Stimulated activated CD8-positive, alpha-beta memory T cell treated with anti-CD3 and anti-CD28 coated beads, Interleukin-4, amount 100 ng/mL, for 24 hours (primary cell): Measurements from ENCODE around the gene MGLL.
"Not testable (repeated sequence)": the region's sequence is repeated elsewhere in the genome, so short reads cannot be mapped to it uniquely, and the experiment has no call there.

ENCODE experiments used
- DNase-seq: peaks from one replicate; pipeline ENCODE4 v3.0.0-alpha.2; 2020; ENCODE audit warnings: low read depth

The MGLL gene

DNA sequence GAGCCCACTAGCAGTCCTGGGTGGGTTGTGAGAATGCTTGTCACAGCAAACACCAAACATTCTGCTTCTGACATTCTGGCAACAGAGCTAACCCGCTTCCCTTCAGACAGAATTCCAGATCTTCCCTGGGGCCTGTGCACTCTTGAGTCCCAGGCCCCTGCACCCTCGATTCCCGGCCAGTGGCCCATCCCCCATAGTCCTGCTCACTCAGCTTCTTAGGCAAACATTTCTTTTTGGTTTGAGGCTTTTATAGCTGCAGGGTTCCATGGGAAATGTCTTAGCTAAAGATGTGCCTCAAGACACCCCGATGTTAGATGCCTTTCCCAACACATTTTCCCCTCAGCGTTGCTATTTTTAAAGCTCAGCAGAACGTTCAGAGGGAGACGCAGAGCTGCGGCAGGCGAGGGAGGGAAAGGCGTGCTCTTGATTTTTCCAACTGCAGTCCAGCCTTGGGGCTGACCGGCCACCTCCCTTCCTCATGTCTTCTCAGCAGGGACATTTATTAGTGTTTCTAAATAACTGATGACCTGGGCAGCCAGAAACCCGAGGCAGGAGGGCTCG, 114.4 kb downstream of the MGLL start:
- DNase-seq = no peak

- no peak for DNase-seq
These were observed 115.4 kb downstream of the MGLL start for GRCh38 chr3:127706785-127707351.

- no peak for DNase-seq
These were observed 116.0 kb downstream of the MGLL start for GRCh38 chr3:127706312-127706711.

GRCh38 chr3:127704840-127705239, 117.5 kb downstream of the MGLL start:
- not testable (repeated sequence) for DNase-seq

- no peak for DNase-seq
These were observed 120.2 kb downstream of the MGLL start for GRCh38 chr3:127702151-127702578.

DNA sequence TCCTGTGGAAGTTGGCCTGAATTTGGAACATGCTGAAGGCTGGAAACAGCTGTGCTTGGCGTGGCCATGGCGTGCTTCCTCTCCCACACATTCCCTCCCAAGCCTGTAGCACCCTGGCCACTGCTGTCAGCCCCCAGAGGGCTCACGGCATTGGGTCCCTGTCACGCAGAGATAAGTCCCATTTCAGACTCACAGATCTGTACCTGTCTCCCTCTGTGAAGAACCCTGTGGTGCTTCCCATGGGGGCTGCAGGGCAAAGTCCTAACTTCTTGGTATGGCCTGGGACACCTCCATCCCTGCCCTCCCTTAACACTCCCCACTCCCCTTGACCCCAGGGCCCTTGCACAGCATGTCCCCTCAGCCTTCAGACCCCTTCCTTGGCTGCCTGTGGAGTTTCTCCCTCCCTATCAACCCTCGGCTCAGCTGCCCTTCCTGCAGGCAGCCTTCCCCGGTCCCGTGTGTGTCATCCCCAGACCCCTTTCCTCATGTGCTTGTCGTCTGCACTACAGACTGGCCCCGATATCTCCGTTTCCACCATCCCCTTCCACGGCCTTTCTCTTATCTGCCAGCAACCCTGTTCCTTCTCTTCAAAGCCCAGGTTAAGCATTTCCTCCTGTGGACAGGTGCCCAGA, 120.9 kb downstream of the MGLL start:
- DNase-seq = no peak

GRCh38 chr3:127700406-127700805, 121.9 kb downstream of the MGLL start:
- no peak for DNase-seq

DNA sequence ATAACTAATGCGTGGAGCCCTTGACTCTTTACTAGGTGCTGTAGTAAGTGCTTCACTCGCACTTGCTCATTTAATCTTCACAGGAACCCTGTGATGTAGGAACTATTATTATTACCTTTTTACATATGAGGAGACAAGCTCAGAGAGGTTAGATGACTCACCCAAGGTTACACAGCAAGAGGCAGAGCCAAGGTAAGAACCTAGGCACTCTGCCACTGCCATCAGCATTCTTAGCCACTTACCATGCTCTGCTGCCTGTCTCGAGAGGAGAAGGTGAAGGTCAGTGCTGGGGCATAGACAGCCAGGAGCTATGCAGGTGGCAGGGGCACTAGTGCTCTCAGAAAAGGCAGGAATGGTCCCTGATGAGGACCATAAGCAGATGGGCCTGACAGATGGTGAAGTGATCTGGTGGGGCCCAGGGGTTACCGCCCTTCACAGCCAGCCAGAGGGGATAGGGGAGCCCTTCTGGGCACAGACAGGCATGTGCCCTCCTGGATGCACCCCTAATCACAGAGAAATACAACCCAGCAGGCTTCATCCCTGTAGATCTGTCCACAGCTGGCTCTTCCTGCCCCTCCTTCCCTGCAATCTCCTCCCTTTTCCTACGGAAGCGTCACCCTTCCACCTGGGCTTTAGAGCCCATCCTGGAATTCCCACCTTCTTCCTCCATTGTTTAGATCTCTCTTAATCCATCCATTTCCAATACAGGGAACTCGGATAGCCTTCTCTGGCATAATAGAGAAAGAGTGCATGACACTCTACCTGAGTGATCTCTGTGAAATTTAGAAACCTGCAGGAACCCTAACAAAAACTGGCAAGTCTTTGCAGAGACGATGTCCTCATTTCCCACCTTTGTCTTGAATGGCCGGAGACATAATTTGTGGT, 122.7 kb downstream of the MGLL start:
- DNase-seq = no peak

DNA sequence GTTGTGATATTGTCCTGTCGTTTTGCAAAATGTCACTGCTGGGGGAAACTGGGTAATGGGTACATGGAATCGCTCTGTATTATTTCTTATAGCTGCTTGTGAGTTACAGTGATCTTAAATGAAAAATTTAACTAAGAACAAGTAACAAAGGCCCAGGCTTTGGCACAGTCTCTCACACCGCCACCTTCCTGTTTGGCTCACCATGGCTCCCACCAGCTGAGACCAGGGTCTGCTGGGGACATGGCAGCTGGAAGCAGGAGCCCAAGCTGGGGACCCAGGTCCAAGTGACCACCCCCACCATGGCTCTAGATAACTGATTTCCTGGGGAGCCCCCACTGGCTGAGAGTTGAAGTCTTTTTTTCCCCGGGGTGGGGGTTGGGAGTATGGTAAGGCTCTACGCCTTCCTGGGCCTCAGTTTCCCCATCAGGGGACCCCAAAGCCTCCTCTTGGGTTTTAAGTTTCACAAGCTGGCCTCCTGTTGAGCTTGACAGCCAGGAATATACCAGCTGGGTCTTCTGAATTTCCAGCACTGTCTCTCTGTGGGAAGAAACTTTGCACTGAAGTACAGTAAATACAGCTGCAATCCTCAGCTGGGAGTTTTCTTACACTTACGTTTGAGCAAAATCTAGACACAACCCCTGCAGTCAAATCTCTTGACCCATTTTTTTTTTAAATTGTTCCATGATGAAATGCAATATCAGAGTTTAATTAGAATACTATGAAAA, 123.5 kb downstream of the MGLL start:
- DNase-seq = no peak

- no peak for DNase-seq
These were observed 124.0 kb downstream of the MGLL start for GRCh38 chr3:127698286-127698685.

GRCh38 chr3:127697551-127698240, 124.6 kb downstream of the MGLL start:
- DNase-seq = no peak

DNA sequence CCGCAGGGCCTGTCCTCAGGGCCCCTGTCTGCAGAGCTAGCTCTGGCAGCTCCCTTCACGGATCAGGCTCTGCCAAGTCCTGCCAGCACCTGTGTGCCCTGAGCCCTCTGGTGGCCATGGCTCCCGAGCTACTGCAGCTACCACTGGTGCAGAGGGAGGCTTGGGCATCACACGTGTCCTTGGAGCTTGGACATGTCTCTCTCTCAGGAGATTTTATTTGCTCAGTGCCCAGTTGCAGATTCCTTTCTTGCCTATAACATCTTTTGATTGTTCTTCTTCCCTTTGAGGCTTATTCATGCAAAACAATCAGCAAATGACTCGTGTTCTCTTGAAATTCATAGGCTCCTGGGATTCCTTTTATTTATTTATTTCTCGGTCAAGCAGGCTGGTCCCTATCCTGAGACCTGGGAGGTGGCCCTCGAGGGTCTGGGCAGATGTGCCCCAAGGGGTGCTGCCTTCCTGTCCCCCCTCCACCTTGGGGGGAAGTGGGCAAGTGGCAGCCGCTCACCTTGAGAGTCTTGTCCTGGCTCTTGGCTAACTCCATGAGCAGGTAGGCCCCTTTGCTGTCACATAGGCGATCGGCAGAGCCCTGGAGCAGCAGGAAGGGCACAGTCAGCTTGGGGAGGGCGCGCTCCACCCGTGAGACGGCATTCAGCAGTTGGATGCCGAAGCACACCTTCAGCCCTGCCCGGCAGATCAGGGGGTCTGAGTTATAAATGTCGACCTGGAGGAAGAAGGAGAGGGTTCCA, 127.7 kb downstream of the MGLL start:
- DNase-seq = no peak

- DNase-seq = no peak
These were observed 128.9 kb downstream of the MGLL start for GRCh38 chr3:127693336-127693843.

DNA sequence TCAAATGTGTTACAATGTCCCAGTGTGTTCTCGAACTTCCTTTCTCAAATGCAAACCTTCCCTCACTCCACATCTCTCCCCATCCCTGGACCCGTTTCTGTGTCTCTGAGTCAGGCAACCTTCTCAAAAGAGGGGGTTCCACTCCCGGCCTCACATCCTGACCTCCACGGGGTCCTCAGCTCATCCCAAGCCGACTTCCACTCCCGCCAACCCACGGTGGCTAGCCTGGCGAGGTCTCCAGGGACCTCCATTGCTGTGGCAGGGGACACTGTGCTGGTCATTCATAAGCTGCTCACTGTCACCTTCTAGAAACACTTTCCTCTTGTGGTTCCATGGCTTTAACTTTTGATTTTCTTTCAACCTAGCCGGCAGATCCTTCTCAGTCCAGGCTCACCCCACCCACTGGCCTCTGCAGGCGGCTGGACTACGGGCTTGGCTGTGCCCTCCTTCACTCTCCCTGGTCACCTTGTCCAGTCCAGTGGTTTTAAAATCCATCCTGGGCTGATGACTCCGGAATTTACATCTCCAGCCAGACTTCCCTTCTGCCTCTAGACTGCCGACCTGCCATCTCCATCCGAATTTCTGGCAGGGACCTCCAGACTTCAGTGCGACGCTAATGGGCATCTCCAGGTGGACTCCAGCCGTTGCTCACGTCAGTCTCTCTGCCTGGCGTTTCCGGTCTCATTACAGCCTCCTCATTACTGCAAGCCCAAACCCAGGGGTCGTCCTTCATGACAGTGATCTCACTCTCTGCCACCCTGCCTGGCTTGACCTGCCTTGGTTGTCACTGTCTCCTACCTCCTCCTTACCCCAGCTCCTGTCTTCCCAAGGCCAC, 129.6 kb downstream of the MGLL start:
- DNase-seq = no peak

- no peak for DNase-seq
These were observed 130.3 kb downstream of the MGLL start for GRCh38 chr3:127691974-127692373.

GRCh38 chr3:127691489-127691888, 130.8 kb downstream of the MGLL start:
- no peak for DNase-seq

DNA sequence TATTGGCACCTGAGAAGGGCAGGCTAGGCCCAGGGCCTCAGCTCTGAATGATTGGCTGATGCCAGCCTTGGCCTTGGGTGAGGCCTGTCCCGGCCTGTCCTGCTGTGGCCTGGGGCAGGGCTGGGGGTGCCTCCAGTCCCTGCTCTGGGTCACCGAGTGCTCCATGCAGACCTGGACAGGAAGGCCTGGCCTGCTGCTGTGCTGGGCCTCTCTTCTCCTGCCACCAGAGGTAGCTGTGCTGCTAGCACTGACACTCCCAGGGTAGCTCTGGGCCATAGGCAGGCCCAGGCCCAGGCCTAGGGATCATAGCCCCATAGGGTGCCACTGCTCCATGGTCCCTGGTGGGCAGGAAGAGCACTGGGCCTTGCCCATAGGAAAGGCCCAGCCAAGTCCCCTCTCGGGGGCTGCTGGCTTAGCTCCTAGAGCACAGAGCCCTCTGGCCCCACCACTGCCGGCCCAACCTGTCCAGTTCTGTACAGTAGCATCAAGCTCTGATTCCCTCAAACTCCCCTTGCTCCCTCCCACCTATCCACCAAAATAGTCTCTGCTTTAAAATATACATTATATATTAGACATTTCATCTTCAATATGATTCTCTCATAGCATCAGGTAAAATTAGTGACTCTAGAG, 131.4 kb downstream of the MGLL start:
- no peak for DNase-seq

- no peak for DNase-seq
These were observed 132.2 kb downstream of the MGLL start for GRCh38 chr3:127690106-127690505.

DNA sequence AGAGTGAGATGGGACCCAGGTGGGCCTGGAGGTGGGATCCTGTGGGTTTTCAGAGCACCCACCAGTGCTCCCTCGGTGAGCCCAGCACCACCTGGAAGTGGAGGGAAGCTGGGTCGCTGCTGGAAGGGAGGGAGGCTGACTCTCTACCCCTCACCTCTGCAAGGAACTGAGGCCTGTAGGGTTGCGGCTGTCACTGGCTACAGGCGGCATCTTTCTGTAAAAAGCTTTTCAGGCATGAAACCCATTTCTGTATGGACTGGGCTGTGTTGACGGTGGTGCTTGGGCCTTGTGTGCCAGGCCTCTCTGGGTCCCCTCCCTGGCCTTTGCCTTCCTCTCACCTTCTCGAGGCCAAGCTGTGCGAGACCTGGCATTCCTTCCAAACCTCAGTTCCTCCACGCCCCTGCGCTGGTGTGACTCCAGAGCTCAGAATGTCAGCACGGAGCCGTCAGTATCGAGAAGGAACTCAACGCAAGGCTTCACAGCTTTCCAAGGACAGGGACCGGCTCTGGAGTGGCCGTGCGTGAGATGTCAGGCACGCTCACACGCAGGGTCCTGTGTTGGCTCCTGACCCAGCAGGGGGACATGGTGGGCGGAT, 133.0 kb downstream of the MGLL start:
- no peak for DNase-seq
